IPS-20b (cell line): ENCODE data around the gene FAM131A.

ENCODE experiments used
- H3K27ac ChIP-seq: one replicate; pipeline ENCODE4 v1.5.1; 2013; ENCODE audit warnings: low read length
- H3K27me3 ChIP-seq: 2 replicates; pipeline ENCODE4 v1.6.1; 2013; ENCODE audit warnings: mild to moderate bottlenecking, low read length, inconsistent platforms; ENCODE audit not compliant: insufficient read depth
- H3K36me3 ChIP-seq: 2 replicates; pipeline ENCODE4 v1.6.1; 2013; ENCODE audit warnings: low read depth, mild to moderate bottlenecking, inconsistent platforms, low read length, moderate library complexity; ENCODE audit not compliant: insufficient read depth
- H3K4me1 ChIP-seq: 2 replicates; pipeline ENCODE4 v1.6.1; 2013; ENCODE audit warnings: mild to moderate bottlenecking, control low read depth, inconsistent platforms, low read length, moderate library complexity; ENCODE audit not compliant: insufficient read depth
- H3K4me3 ChIP-seq: 2 replicates; pipeline ENCODE4 v1.5.1; 2013; ENCODE audit warnings: mild to moderate bottlenecking, low read length, inconsistent platforms
- H3K9ac ChIP-seq: 2 replicates; pipeline ENCODE4 v1.6.1; 2013; ENCODE audit warnings: low read depth, mild to moderate bottlenecking, inconsistent platforms, low read length, moderate library complexity
- H3K9me3 ChIP-seq: 2 replicates; pipeline ENCODE4 v1.6.1; 2013; ENCODE audit warnings: mild to moderate bottlenecking, low read depth, low read length, inconsistent platforms; ENCODE audit not compliant: insufficient read depth

The FAM131A gene

DNA sequence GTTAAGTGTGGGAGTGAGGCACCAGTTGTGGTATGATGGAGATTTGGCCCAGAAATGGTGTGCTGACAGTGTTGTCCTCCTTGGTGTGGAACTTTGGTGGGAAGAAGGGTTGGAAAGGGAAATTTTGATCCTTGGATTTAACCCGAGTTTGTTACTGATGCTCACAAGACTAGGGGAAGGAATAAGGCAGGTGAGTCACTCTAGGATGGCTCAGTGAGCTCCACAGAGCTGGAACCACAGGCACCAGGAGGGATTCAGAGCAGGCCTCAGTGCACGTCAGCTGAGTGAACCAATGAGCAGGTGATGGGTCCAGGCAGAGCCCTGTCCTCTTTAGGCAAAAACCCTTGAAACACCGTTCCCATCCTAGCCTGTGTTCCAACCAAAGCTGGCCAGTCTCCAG, 53.9 kb downstream of the FAM131A start:
- H3K36me3 ChIP-seq: no peaks in the 10 kb centered on the region
- H3K4me3 ChIP-seq: no peak overlapping the region
- no peaks in the 10 kb centered on the region for H3K9me3 ChIP-seq
- H3K4me1 ChIP-seq: no peaks in the 10 kb centered on the region
- H3K27me3 ChIP-seq: no peaks in the 10 kb centered on the region
- no peak overlapping the region for H3K9ac ChIP-seq
- no peak overlapping the region for H3K27ac ChIP-seq

DNA sequence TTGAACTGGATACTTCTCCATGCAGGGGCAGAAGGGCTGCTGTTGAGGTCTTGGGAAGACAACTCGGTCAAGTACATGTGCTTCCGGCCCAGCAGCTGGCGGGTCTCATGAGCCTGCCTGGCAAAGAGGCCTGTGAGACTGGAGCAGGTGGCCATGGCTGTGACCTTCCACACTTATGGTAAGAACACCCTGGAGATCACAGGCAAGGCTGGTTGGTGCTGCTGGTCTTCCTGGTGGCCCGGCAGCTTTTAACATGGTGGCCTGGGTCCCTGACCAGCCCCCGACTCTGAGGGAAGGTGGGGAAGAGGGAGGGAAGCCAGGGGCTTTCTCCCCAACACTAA, 57.9 kb downstream of the FAM131A start:
- Histone ChIP-seq H3K9me3 (no peaks in the 10 kb centered on the region), H3K4me1 (peaks cover 4% of the 10 kb centered on the region; the same call in 1 of the 2 replicates), H3K4me3 (no peak overlapping the region), H3K9ac (no peak overlapping the region), H3K27me3 (no peaks in the 10 kb centered on the region), H3K36me3 (no peaks in the 10 kb centered on the region), H3K27ac (no peak overlapping the region)
